ENCODE data around the gene TBC1D5.

TBC1D5 gene

GRCh38 chr3:17632401-17633100 lies 109.9 kb downstream of the TBC1D5 start:
- peaks cover 3% of the 10 kb centered on the region for H3K4me1 ChIP-seq (ENCODE audit: control insufficient read depth, insufficient read depth, low read depth, low read length)
- no peak overlapping the region for H2BK12ac ChIP-seq (ENCODE audit: low read length in 2 of 2)
- no peaks in the 10 kb centered on the region for H3K27me3 ChIP-seq (ENCODE audit: control insufficient read depth in 1 of 2, insufficient read depth in 1 of 2, low read length in 2 of 2)
- H2AK5ac ChIP-seq (ENCODE audit: low read length, severe bottlenecking): no peak overlapping the region
- no peak overlapping the region for H3K18ac ChIP-seq (ENCODE audit: low read depth in 1 of 2, low read length in 2 of 2)
- H3K9ac ChIP-seq (ENCODE audit: low read length): peak overlapping the region; percentile 15
- no peak overlapping the region for H4K91ac ChIP-seq (ENCODE audit: low read length)
- H4K8ac ChIP-seq (ENCODE audit: low read length): no peak overlapping the region
- H3K79me1 ChIP-seq (replicated peaks; ENCODE audit: low read length, poor library complexity, severe bottlenecking): peaks cover 7% of the 10 kb centered on the region
- no peak overlapping the region for H2BK5ac ChIP-seq (ENCODE audit: low read depth, low read length, poor library complexity, severe bottlenecking)
- no peak overlapping the region for H3K14ac ChIP-seq (ENCODE audit: low read length in 2 of 2)
- H3K9me3 ChIP-seq (ENCODE audit: control insufficient read depth, low read length): no peaks in the 10 kb centered on the region
- no peak overlapping the region for H2BK15ac ChIP-seq (ENCODE audit: low read depth, poor library complexity, severe bottlenecking)
- H2AFZ ChIP-seq (ENCODE audit: low read depth, low read length): no peak overlapping the region
- no peak overlapping the region for H3K27ac ChIP-seq (ENCODE audit: low read length, poor library complexity, severe bottlenecking)
- no peak overlapping the region for H3K4me2 ChIP-seq (ENCODE audit: low read length, poor library complexity, severe bottlenecking)
- WGBS: 0% methylated on average over 1 of the region's 3 CpGs
- no peak overlapping the region for H3K4ac ChIP-seq (ENCODE audit: low read depth in 1 of 2, low read length in 2 of 2)
- H2BK120ac ChIP-seq (ENCODE audit: low read depth, low read length): no peak overlapping the region
- no peaks in the 10 kb centered on the region for H3K36me3 ChIP-seq (ENCODE audit: control insufficient read depth in 1 of 2, insufficient read depth in 2 of 2, low read depth in 1 of 2, low read length in 2 of 2)
- DNase-seq: peak; percentile 75
- H3K23ac ChIP-seq (ENCODE audit: low read length in 2 of 2): no peak overlapping the region
- no peak overlapping the region for H3K4me3 ChIP-seq (ENCODE audit: insufficient read depth in 1 of 2, low read depth in 1 of 2, low read length in 2 of 2)

- Histone ChIP-seq H3K4me1 (ENCODE audit: control insufficient read depth, insufficient read depth, low read depth, low read length) (peaks cover 3% of the 10 kb centered on the region), H4K8ac (ENCODE audit: low read length) (no peak overlapping the region), H2AK5ac (ENCODE audit: low read length, severe bottlenecking) (no peak overlapping the region), H3K18ac (ENCODE audit: low read depth in 1 of 2, low read length in 2 of 2) (no peak overlapping the region), H3K9me3 (ENCODE audit: control insufficient read depth, low read length) (no peaks in the 10 kb centered on the region), H3K23ac (ENCODE audit: low read length in 2 of 2) (no peak overlapping the region), H2BK5ac (ENCODE audit: low read depth, low read length, poor library complexity, severe bottlenecking) (no peak overlapping the region), H2BK120ac (ENCODE audit: low read depth, low read length) (no peak overlapping the region), H2BK12ac (ENCODE audit: low read length in 2 of 2) (no peak overlapping the region), H3K4me2 (ENCODE audit: low read length, poor library complexity, severe bottlenecking) (no peak overlapping the region), H3K27ac (ENCODE audit: low read length, poor library complexity, severe bottlenecking) (no peak overlapping the region), H3K14ac (ENCODE audit: low read length in 2 of 2) (no peak overlapping the region), H3K36me3 (ENCODE audit: control insufficient read depth in 1 of 2, insufficient read depth in 2 of 2, low read depth in 1 of 2, low read length in 2 of 2) (no peaks in the 10 kb centered on the region), H3K27me3 (ENCODE audit: control insufficient read depth in 1 of 2, insufficient read depth in 1 of 2, low read length in 2 of 2) (no peaks in the 10 kb centered on the region), H2BK15ac (ENCODE audit: low read depth, poor library complexity, severe bottlenecking) (no peak overlapping the region), H4K91ac (ENCODE audit: low read length) (no peak overlapping the region), H2AFZ (ENCODE audit: low read depth, low read length) (no peak overlapping the region), H3K9ac (ENCODE audit: low read length) (no peak overlapping the region), H3K4me3 (ENCODE audit: insufficient read depth in 1 of 2, low read depth in 1 of 2, low read length in 2 of 2) (no peak overlapping the region), H3K4ac (ENCODE audit: low read depth in 1 of 2, low read length in 2 of 2) (no peak overlapping the region), H3K79me1 (replicated peaks; ENCODE audit: low read length, poor library complexity, severe bottlenecking) (peaks cover 9% of the 10 kb centered on the region)
- WGBS: no CpG with 5 or more reads among the region's 1 CpG
- no peak for DNase-seq
Measured at GRCh38 chr3:17631609-17632008, 110.8 kb downstream of the TBC1D5 start.

GRCh38 chr3:17629400-17629799 lies 113.0 kb downstream of the TBC1D5 start:
- Histone ChIP-seq H3K4me1 (ENCODE audit: control insufficient read depth, insufficient read depth, low read depth, low read length) (peaks cover 3% of the 10 kb centered on the region), H3K4ac (ENCODE audit: low read depth in 1 of 2, low read length in 2 of 2) (no peak overlapping the region), H3K9ac (ENCODE audit: low read length) (no peak overlapping the region), H2BK12ac (ENCODE audit: low read length in 2 of 2) (no peak overlapping the region), H3K18ac (ENCODE audit: low read depth in 1 of 2, low read length in 2 of 2) (no peak overlapping the region), H3K4me3 (ENCODE audit: insufficient read depth in 1 of 2, low read depth in 1 of 2, low read length in 2 of 2) (no peak overlapping the region), H4K8ac (ENCODE audit: low read length) (no peak overlapping the region), H3K79me1 (replicated peaks; ENCODE audit: low read length, poor library complexity, severe bottlenecking) (peaks cover 11% of the 10 kb centered on the region), H4K91ac (ENCODE audit: low read length) (no peak overlapping the region), H3K23ac (ENCODE audit: low read length in 2 of 2) (no peak overlapping the region), H3K36me3 (ENCODE audit: control insufficient read depth in 1 of 2, insufficient read depth in 2 of 2, low read depth in 1 of 2, low read length in 2 of 2) (no peaks in the 10 kb centered on the region), H2BK5ac (ENCODE audit: low read depth, low read length, poor library complexity, severe bottlenecking) (no peak overlapping the region), H3K27me3 (ENCODE audit: control insufficient read depth in 1 of 2, insufficient read depth in 1 of 2, low read length in 2 of 2) (no peaks in the 10 kb centered on the region), H2AK5ac (ENCODE audit: low read length, severe bottlenecking) (no peak overlapping the region), H2AFZ (ENCODE audit: low read depth, low read length) (no peak overlapping the region), H2BK120ac (ENCODE audit: low read depth, low read length) (no peak overlapping the region), H3K27ac (ENCODE audit: low read length, poor library complexity, severe bottlenecking) (no peak overlapping the region), H3K4me2 (ENCODE audit: low read length, poor library complexity, severe bottlenecking) (no peak overlapping the region), H3K14ac (ENCODE audit: low read length in 2 of 2) (no peak overlapping the region), H3K9me3 (ENCODE audit: control insufficient read depth, low read length) (no peaks in the 10 kb centered on the region), H2BK15ac (ENCODE audit: low read depth, poor library complexity, severe bottlenecking) (no peak overlapping the region)
- no peak for DNase-seq

GRCh38 chr3:17626395-17626794 lies 116.0 kb downstream of the TBC1D5 start:
- no peak overlapping the region for H2AK5ac ChIP-seq (ENCODE audit: low read length, severe bottlenecking)
- H3K9ac ChIP-seq (ENCODE audit: low read length): no peak overlapping the region
- no peak overlapping the region for H2BK120ac ChIP-seq (ENCODE audit: low read depth, low read length)
- no peak overlapping the region for H2BK5ac ChIP-seq (ENCODE audit: low read depth, low read length, poor library complexity, severe bottlenecking)
- no peaks in the 10 kb centered on the region for H3K27me3 ChIP-seq (ENCODE audit: control insufficient read depth in 1 of 2, insufficient read depth in 1 of 2, low read length in 2 of 2)
- H4K91ac ChIP-seq (ENCODE audit: low read length): no peak overlapping the region
- H3K9me3 ChIP-seq (ENCODE audit: control insufficient read depth, low read length): no peaks in the 10 kb centered on the region
- no peak overlapping the region for H4K8ac ChIP-seq (ENCODE audit: low read length)
- peaks cover 11% of the 10 kb centered on the region for H3K79me1 ChIP-seq (replicated peaks; ENCODE audit: low read length, poor library complexity, severe bottlenecking)
- DNase-seq: no peak
- H3K36me3 ChIP-seq (ENCODE audit: control insufficient read depth in 1 of 2, insufficient read depth in 2 of 2, low read depth in 1 of 2, low read length in 2 of 2): peaks cover 3 to 9% of the 10 kb centered on the region in 2 experiments
- no peak overlapping the region for H3K4me2 ChIP-seq (ENCODE audit: low read length, poor library complexity, severe bottlenecking)
- 100% methylated on average over 1 of the region's 1 CpG for WGBS
- no peak overlapping the region for H3K27ac ChIP-seq (ENCODE audit: low read length, poor library complexity, severe bottlenecking)
- no peak overlapping the region for H2BK15ac ChIP-seq (ENCODE audit: low read depth, poor library complexity, severe bottlenecking)
- H2BK12ac ChIP-seq (ENCODE audit: low read length in 2 of 2): no peak overlapping the region
- H3K4me1 ChIP-seq (ENCODE audit: control insufficient read depth, insufficient read depth, low read depth, low read length): no peaks in the 10 kb centered on the region
- H3K4me3 ChIP-seq (ENCODE audit: insufficient read depth in 1 of 2, low read depth in 1 of 2, low read length in 2 of 2): no peak overlapping the region
- H3K4ac ChIP-seq (ENCODE audit: low read depth in 1 of 2, low read length in 2 of 2): no peak overlapping the region
- no peak overlapping the region for H3K14ac ChIP-seq (ENCODE audit: low read length in 2 of 2)
- no peak overlapping the region for H2AFZ ChIP-seq (ENCODE audit: low read depth, low read length)
- no peak overlapping the region for H3K23ac ChIP-seq (ENCODE audit: low read length in 2 of 2)
- peak overlapping the region in 1 of 2 experiments; percentile 33 for H3K18ac ChIP-seq (ENCODE audit: low read depth in 1 of 2, low read length in 2 of 2)

Data from mesenchymal stem cell (in vitro differentiated cells and primary cell).